Neural cell (in vitro differentiated cells): ENCODE data around the gene MYH7B.

Experiments used
- EP300 ChIP-seq: fragments of 450-650 bp; conservative IDR thresholded peaks from 2 replicates; pipeline ENCODE4 v1.6.1; 2014; ENCODE audit warnings: antibody characterized with exemption, mild to moderate bottlenecking, moderate library complexity; ENCODE audit not compliant: poor library complexity, severe bottlenecking
- EZH2 ChIP-seq: fragments of 200-600, 300-800 bp; shearing (Covaris generic), sonication (generic); IDR thresholded peaks from 2 replicates; pipeline ENCODE4 v1.6.1; 2014; ENCODE audit warnings: antibody characterized with exemption, low read length, borderline replicate concordance, mild to moderate bottlenecking; ENCODE audit not compliant: insufficient read depth, poor library complexity, severe bottlenecking
- POLR2AphosphoS5 ChIP-seq: IDR thresholded peaks from 2 replicates; pipeline ENCODE4 v1.6.1; 2012
- RAD21 ChIP-seq: fragments of 450-650 bp; conservative IDR thresholded peaks from 2 replicates; pipeline ENCODE4 v1.6.1; 2014; ENCODE audit warnings: antibody characterized with exemption, mild to moderate bottlenecking, moderate library complexity
- TAF1 ChIP-seq: IDR thresholded peaks from 2 replicates; pipeline ENCODE4 v1.6.1; 2012; ENCODE audit warnings: low read depth
- TF ChIP-seq, protein P1 (sequence below): fragments of 450-650 bp; IDR thresholded peaks from 2 replicates; pipeline ENCODE4 v1.5.1; 2014; ENCODE audit warnings: antibody characterized with exemption, mild to moderate bottlenecking, moderate library complexity; ENCODE audit not compliant: poor library complexity, severe bottlenecking
- TF ChIP-seq, protein P2 (sequence below): IDR thresholded peaks from 2 replicates; pipeline ENCODE4 v1.6.1; 2012; ENCODE audit warnings: borderline replicate concordance

DNA sequence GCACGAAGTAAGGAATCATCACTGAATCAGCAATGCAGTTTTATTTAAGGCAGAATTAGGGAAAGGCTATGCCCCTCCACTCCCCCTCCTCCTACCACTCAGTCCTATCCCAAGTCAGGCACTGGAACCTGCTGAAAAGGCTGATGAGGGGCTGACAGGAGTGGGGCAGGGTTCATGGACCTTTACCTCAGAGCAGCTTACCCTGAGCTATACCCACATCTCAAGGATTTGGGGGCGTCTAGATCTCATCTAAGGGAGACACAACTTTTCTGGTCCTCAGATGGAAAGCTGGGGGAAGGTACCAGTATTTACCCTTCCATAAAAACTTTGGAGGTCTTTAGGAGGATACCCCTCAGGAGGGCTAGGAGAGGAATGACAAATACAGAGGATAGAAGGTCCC, 27.3 kb upstream of the MYH7B start:
- TF ChIP-seq TAF1 (no peak), EP300 (no peak), RAD21 (no peak), POLR2AphosphoS5 (no peak), EZH2 (no peak)
- TF ChIP-seq, protein P1, sequence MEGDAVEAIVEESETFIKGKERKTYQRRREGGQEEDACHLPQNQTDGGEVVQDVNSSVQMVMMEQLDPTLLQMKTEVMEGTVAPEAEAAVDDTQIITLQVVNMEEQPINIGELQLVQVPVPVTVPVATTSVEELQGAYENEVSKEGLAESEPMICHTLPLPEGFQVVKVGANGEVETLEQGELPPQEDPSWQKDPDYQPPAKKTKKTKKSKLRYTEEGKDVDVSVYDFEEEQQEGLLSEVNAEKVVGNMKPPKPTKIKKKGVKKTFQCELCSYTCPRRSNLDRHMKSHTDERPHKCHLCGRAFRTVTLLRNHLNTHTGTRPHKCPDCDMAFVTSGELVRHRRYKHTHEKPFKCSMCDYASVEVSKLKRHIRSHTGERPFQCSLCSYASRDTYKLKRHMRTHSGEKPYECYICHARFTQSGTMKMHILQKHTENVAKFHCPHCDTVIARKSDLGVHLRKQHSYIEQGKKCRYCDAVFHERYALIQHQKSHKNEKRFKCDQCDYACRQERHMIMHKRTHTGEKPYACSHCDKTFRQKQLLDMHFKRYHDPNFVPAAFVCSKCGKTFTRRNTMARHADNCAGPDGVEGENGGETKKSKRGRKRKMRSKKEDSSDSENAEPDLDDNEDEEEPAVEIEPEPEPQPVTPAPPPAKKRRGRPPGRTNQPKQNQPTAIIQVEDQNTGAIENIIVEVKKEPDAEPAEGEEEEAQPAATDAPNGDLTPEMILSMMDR: no peak
- TF ChIP-seq, protein P2, sequence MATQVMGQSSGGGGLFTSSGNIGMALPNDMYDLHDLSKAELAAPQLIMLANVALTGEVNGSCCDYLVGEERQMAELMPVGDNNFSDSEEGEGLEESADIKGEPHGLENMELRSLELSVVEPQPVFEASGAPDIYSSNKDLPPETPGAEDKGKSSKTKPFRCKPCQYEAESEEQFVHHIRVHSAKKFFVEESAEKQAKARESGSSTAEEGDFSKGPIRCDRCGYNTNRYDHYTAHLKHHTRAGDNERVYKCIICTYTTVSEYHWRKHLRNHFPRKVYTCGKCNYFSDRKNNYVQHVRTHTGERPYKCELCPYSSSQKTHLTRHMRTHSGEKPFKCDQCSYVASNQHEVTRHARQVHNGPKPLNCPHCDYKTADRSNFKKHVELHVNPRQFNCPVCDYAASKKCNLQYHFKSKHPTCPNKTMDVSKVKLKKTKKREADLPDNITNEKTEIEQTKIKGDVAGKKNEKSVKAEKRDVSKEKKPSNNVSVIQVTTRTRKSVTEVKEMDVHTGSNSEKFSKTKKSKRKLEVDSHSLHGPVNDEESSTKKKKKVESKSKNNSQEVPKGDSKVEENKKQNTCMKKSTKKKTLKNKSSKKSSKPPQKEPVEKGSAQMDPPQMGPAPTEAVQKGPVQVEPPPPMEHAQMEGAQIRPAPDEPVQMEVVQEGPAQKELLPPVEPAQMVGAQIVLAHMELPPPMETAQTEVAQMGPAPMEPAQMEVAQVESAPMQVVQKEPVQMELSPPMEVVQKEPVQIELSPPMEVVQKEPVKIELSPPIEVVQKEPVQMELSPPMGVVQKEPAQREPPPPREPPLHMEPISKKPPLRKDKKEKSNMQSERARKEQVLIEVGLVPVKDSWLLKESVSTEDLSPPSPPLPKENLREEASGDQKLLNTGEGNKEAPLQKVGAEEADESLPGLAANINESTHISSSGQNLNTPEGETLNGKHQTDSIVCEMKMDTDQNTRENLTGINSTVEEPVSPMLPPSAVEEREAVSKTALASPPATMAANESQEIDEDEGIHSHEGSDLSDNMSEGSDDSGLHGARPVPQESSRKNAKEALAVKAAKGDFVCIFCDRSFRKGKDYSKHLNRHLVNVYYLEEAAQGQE: no peak
